AML-193 (cell line): ENCODE data around the gene PDE6B.

Source experiments
- DNase-seq, 2 experiments: peaks; one replicate each; lab custom pipeline; 2025; lab: John Stamatoyannopoulos, UW

PDE6B gene

DNA sequence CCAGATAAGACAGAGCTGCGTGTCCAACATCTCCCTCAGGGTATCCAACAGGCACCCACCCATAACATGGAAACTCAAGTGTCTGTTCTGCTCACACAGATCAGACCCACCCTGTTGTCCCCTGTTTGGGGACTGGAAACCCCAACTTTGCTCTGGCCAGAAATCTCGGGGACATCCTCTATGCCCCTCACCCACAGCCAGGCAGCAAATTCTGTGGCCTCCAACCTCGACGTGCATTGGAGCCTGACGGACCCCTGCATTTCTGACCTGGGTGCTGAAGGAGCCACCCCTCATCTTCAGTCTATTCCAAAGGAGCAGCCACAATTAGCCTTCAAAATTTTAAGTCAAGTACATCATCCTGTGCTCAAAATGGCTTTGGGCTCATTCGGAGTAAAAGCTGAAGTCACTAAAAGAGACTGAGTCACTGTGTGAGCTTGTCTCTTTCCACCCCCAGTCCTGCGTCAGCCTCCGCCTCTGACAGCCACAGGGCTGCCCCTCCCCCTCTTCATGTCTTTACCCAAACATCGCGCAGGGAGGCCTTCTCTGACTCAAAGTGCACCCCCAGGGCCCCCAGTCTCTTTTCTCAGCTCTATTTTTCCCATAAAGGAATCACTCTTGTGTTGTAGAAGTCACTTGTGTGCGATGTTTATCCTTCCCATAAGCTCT lies 24.4 kb upstream of the PDE6B start:
- no peak for DNase-seq

DNA sequence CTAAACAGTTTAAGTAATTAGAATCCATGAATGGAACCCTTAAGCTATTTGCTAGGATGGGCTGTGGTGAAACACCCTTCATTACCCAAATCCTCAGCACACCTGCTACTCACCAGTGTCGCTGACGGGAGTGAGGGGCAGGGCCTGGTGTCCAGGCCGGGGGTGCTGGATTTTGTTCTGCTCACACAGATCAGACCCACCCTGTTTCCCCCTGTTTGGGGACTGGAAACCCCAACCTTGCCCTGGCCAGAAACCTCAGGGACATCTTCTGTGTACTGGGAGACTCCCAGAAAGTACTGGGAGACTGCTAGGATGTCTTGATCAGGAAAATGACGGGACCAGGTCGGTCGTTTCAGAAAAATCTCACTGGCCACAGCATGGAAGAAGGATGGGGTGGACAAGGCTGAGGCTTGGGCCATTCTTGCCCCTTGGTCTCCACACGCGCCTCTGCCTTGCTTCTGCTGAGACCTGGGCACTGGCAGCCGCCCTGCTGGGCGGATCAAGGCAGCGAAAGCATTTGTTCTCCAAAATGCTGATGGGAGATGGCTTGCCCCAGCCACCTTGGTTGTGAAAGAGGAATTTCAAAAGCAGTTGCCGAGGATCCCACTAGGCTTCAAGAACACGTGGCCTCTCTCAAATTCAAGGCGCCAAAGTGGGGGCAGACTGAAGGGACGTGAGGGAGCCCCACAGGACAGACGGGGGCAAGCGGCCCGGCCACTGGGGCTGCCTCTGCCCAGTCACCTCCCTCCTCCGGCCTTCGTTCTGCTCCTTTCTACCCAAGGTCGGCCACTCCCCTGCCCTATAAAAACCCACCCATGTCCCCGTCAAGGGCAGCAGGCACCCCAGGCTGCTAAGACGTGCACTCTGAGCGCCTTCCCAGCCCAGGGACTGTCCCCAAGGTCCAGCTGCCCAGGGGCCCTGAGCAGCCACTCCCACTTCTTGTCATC lies 23.5 kb upstream of the PDE6B start:
- DNase-seq, result no peak

DNA sequence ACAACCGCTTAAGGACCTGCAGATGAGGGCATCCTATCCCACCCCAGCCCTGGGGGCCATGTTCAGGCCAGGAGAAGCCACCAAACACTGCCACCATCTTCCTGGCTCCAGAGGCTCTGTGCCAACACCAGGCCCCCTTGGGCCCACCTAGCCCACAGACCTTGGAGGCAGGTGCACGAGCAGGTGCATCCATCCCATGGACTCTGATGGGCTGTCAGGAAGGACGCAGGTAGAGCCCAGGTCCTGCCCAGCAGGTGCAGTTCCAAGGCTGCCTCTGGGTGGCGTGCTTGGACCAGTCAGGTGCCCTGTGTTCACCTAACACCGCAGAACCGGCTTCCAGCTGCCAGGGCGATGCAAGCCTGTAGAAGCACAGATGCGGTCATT lies 22.8 kb upstream of the PDE6B start:
- no peak for DNase-seq

DNA sequence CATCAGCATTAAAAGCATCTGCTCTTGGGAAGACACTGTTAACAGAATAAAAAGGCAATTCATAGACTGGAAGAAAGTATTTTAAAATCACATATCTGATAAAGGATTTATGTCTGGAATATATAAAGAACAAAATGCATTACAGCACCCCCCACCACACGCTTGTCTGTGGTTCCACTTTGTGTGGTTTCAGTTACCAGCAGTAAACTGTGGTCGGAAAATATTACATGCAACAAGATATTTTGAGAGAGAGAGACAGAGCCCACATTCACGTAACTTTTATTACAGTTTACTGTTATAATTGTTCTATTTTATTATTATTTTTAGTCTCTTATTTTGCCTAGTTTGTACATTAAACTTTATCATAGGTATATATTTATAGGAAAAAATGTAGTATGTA lies 21.2 kb upstream of the PDE6B start:
- DNase-seq, result no peak

DNA sequence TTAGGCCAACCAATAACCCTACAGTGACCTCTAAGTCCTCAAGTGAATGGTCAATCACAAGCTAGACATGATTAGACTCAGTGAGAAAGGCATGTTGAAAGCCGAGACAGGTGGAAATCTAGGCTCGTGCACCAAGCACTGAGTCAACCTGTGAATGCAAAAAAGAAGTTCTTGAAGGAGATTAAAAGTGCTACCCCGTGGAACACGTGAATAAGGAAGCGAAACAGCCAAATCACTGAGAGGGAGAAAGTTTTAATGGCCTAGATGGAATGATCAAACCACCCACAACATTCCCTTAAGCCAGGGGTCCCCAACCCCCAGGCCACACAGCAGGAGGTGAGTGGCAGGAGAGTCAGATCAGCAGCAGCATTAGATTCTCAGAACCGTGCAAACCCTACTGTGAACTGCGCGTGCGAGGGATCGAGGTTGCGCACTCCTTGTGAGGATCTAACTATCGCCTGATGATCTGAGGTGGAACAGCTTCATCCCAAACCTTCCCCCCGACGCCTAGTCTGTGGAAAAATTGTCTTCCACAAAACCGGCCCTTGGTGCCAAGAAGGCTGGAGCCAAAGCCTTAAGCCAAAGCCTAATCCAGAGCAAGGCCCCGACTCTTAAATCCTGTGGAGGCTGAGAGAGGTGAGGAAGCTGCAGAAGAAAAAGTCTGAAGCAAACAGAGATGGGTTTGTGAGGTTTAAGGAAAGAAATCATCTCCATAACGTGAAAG lies 19.5 kb upstream of the PDE6B start:
- DNase-seq, result no peak

DNA sequence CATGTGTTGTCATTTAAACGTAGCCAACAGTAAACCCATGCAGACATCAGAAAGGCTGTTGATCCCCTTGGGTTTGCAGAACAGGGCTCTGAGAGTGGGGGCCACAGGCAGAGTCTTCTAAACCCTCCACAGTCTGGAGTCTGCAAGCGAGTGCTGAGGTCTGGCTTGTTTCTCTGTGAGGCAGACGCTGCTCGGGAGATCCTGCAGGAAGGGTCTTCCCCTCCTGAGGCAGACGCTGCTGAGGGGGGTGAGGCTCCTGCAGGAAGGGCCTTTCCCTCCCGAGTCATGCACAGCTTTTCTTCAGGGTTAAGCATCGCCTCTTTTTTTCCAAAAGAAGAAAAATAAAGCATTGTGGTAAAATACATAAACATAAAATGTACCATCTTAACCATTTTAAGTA lies 17.1 kb upstream of the PDE6B start:
- DNase-seq, result no peak

DNA sequence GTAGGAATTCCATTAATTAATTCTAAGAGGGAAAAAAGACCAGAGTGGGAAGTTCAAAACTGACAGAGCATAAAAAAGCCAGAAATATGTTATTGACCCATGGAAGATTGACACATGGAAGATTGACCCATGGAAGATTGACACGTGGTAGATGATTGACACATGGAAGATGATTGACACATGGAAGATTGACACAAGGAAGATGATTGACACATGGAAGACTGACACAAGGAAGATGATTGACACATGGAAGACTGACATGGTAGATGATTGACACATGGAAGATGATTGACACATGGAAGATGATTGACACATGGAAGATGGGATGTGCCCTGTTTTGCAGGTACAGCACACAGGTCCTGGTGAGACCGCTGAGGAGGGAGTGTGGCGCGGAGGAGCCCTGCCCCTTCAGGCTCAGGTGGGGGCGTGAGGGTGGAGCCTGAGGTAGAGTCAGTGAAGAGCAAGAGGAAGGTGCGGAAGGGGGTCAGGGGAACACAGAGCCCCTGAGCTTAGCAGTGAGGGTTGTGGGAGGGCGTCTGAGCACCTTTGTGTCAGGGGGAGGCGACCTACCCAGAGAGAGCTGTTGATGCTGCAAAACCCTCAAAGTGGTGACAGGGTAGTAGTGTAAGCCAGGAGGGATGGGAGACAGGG lies 15.8 kb upstream of the PDE6B start:
- DNase-seq, result no peak

DNA sequence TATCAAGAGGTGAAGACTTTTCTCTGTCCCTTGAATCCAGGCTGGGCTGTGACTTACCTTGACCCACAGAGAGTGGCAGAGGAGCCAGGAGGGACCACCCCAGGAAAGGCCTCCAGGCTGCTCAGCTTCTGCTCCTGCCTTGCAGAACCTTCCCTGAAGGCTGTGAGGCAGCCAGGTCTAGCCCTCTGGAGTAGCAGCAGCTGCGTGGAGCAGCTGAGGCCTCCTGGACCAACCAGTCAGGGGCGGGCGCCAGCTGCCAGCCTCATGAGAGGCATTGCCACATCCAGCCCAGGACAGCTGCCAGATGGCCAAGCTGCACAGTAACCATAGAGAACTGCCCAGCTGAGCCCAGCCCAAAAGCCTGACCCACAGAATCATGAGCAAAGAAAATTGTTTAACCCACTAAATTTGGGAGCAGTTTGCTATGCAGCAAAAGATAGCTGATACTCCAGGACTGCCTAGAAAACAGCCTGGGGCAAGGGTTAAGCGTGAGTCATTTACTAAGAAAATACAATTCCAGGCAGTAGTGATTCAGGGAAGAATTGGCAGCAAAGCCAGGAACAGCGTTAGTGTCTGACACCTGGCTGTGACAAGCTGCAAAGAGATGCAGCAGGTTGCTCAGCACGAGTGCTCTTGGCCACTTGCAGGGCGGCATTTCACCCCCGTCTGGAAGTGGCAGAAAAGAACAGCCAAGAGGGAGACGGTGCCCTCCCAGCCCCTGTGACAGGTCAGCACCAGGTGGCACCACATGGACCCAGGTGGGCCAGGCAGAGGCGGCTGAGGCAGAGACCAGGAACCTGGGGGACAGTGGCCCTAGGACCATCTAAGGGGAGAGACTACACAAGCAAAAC lies 14.7 kb upstream of the PDE6B start:
- DNase-seq, result no peak

DNA sequence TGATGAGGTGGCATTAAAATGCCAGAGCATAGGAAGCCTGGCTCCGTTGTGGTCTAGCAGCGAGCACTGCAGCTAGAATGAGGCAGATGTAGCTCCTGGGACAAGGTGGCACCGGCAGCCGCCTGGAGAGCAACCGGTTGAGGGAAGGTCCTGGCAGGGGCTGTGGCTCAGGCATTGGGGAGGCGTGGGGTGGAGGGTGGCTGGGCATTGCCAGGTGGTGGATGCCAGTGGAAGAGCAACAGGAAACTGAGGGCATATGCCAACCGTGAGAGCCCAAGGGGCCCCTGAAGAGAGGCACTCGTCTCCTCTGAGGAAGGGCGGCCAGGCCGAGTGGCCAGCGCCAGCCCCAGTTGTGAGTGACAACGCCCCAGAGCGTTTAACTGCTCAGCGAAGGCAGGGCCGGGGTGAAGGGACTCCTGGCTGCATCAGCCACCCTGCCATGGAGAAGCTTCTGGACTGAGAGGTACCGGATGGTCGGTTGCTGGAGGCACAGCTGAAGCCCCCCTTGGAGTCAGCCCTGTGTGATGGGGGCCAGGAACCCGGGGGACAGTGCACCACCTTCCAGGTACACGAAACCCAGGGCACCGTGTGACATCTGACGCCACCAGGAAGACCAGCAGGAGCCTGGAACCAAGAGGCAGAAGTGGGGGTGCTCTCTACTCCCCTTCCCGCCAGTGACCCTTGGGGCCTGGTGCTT lies 13.2 kb upstream of the PDE6B start:
- no peak for DNase-seq

DNA sequence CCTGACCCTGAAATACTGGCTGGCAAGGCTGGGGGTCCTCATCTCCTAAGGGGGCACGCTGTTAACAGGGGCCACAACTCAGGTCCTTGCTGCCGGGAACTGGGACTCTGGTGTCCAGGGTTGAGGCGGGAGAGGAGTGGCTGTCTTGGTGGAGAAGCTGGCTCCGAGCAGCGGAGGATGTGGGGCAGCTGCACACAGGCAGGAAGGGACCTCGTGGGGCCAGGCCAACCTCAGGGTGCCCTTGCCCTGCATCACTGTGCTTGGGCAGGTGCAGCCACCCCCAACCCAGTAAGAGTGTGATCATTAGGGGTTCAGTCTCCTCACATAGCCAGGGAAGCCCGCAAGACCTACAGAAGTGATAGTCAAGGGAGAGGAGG lies 12.6 kb upstream of the PDE6B start:
- no peak for DNase-seq

DNA sequence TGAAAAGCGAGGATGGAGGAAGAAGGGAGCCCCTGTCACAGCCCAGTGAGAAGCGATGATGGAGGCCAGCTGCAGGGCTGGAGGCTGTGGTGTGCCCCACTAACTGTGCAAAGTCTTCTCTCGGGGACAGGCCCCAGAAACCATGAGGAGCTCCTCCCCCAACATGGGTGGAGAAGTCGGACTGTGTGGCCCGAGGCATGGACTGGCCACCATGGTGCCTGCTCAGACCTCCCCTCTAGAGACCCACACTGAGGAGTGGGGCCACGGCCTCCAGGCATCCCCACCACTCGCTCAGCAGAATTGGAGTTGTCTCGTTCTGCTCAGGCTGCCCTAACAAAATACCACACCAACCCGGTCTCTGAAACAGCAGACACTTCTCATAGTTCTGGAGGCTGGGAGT lies 12.2 kb upstream of the PDE6B start:
- no peak for DNase-seq

DNA sequence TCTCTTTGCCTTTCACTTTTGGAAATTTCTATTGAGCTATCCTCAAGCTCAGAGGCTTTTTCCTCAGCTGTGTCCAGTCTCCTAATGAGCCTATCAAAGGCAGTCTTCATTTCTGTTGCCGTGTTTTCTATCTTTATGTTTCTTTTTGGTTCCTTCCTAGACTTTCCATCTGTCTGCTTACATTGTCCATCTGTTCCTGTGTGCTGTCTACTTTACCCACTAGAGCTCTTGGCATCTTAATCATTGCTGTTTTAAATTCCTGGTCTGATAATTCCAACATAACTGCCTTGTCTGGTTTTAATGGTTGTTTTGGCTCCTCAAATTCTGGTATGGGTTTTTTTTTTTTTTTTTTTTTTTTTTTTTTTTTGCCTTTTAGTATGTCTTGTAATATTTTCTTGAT lies 9.3 kb upstream of the PDE6B start:
- no peak for DNase-seq

DNA sequence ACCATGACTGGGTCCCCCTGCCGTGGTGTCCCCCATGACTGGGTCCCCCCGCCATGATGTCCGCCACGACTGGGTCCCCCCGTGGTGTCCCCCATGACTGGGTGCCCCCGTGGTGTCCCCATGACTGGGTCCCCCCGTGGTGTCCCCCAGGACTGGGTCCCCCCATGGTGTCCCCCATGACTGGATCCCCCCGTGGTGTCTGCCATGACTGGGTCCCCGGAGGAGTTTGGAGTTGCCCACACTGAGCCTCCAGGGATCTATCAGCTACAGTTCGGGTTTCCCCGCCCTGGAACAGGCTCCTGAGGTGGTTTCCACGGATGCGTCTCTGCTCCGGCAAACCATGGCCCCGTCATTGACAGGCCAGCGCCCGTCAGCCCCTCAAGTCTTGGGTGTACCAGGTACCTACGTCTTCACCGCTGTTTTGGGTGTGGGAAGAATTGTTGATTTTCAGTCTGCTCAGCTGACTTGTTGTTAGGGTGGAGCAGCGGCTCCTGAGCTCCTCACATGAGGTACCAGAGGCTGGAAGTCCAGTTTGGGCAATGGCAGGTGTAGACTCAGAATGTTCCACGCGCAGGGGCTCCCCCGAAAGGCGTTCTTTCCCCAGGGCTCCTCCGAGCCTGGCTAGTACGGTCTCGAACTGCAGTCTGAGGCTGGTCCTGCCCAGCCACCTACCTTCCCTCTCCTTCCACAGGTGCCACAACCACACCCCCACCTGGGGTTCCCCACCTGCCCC lies 8.3 kb upstream of the PDE6B start:
- no peak for DNase-seq

DNA sequence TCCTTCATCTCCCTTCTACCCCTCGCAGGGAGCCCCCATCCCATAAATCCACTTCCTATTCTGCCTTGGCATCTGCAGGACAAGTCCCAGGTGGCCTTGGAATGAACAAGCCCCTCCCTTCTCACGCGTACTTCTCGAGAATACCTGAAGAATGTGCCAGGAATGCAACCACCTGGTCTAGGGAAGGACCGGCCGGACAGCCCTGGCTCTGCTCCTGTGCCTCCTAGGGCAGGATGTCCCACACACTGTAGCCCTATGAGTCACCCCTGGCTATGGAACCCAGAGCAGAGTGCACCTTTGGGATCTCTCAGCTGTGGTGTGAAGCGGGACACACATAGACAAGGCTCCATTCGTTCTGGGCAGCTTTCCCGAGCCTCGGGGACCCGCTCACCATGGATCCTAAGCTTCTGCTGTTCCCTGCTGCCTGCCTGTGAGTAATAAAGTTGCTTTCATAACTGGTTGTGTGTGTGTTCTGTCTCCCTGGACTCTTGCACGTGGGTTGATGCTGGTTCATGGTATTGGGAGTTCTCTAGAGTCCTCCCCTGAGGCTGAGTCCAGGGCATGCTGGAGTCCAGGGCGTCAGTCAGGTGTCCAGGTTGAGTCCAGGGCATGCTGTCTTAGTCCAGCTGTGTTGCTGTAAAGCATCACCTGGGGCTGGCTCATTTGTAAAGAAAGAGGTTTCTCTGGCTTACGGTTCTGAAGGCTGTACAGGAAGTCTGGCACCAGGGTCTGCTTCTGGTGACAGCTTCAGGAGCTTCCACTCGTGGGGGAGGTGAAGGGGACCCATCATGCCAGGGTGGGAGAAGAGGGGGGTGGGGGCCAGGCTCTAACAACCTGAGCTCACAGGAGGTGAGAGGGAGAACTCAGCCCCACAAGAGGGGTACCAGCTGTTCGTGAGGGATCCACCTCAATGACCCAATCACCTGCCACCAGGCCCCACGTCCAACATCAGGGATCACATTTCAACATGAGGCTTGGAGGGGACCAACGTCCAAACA lies 7.4 kb upstream of the PDE6B start:
- no peak for DNase-seq

DNA sequence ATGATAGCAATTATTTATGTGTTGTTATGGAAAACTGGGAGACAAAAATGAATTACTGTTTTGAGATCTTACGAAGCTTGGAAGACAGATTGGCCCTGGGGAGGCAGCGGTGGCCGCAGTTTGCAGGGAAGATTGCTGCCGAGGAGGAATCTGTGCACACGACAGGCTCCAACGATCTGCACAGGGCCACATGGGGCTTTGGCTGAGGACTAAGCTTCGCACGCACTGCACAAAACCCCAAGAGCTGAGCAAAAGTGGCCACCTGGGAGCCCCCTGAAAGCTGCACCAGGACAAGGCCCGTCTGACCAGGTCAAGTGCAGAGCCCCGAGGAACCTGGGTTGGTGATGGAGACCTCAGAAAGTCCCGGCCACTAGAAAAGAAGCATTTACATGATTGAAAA lies 5.2 kb upstream of the PDE6B start:
- DNase-seq, result no peak

DNA sequence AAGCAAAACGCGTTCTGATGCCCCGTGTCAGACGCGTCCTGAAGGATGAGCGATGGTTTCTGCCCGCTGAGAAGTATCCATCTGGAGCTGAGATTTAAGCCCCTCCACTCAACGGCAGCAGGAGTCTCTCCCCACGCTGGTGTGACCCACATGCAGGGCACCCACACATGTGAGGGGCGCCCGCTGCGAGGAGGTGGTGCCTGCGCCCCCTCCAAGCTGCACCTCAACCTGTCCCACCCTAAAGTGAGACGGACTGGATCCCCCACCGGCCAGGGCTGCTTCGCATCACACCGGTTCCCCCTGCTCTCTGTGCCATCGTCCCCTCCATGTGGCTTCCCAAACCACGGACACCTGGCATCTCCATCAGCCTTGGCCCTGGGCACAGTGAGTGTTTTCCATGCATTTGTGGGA lies 4.5 kb upstream of the PDE6B start:
- DNase-seq, result no peak

DNA sequence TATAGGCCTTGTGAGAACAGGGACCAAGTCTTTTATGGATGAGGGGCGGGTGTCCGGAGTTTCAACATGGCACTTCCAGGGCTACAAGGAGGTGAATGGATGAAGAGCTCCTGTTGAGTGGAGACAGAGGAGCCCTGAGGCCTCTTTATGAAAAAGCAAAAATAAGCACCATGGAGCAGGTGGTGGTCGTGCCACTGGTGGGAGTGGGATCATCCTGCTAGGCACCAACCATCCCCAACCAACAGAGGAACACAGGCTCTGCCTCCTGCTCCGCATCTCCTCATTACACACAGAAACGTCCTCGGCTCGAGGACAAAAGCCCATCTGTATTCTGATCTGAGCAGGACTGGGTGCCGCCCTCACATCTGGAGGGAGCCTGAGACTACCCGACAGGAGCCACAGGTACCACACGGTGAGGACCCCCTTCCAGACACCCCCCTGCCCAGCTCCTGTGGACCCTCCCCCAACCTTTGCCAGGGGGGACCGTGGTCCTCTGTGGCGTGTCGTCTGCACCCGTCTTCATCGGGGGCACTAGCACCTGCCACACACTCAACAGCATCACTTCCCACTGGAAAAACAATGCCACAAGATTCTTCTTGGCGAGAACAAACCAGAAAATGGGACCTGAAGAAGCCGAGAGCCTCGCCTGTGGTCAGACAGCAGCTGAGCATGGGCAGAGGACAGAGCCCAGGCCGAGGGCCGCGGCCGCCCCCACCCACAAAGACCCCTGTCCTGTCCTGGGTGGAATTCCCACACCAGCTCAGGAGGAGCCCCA lies 3.9 kb upstream of the PDE6B start:
- no peak for DNase-seq
